Dermis blood vessel endothelial cell (primary cell): ENCODE measurements around the gene CRISP2. TPM values are rescaled to one million over a fixed set of nuclear protein-coding genes. Genes with fewer than 3 reads are reported as not detected.

Experiments
- DNase-seq: peaks from one replicate; pipeline ENCODE4 v3.0.0; 2010
- total RNA-seq: library from RNA; depleted of rRNA; stranded (reverse); fragments of >200 nt; gene quantifications from 2 replicates; pipeline ENCODE4 v1.2.3, GENCODE V29; 2014

CRISP2 gene
- total RNA-seq, 1 donor from 2014 or later: not detected

GRCh38 chr6:49653942-49654341, 59.4 kb downstream of the CRISP2 start:
- no peak for DNase-seq

DNA sequence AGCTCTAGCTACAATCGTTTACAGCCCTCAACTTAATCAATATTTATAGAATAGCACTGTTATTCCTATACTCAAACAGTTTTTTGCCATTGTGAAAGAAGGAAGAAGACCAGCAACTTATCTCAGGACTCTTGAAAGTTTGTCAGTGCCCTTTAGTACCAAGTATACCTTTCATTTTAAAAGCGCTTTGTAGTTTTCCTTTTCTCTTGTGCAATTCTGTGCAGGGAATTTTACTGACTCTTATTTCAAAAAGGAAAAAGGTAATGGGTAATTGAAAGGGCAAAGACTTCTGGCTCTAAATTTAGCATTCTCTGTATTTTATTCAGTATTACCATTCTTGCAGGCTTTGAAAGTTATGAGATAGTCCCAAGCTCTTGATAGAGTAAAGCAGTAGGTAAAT, 59.9 kb downstream of the CRISP2 start:
- no peak for DNase-seq

DNA sequence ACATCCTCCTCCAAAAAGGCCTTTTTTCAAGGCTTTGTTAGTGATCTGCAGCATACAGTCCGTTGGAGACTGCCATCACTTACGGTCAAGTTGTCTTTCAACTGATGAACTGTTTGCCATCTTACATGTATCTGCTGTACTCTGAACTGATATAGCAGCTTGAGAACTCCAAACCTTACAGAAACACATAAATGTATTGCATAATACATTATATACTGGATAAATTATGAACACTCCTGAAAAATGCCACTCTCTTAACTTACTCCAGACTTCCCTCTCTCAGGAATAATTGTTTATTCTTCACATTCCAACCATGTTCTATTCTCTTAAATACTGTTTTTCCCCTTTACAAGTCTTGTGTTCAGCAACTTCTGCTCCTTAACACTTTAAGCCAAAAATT, 62.1 kb downstream of the CRISP2 start:
- no peak for DNase-seq

DNA sequence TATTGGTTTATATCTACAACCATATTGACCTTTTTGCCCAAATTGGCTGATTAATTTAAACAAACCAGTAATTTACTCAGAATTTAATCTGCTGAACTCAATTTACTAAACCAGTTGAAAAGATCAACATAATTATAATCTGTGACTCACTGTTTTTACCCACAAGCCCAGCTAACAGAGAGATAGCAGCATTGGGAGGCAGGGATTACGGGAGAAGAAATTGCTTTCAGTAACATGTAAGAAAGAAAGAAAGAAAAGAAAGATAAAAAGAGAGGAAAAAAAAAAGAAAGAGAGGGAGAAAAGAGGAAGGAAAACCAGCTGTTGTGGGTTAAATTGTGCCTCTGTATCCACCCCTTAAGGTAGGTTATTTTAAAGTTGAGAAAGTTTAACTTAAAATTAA, 63.4 kb downstream of the CRISP2 start:
- DNase-seq: no peak

GRCh38 chr6:49648036-49648435, 65.3 kb downstream of the CRISP2 start:
- DNase-seq: no peak

GRCh38 chr6:49647476-49647875, 65.9 kb downstream of the CRISP2 start:
- no peak for DNase-seq

GRCh38 chr6:49646942-49647341, 66.4 kb downstream of the CRISP2 start:
- DNase-seq: no peak

DNA sequence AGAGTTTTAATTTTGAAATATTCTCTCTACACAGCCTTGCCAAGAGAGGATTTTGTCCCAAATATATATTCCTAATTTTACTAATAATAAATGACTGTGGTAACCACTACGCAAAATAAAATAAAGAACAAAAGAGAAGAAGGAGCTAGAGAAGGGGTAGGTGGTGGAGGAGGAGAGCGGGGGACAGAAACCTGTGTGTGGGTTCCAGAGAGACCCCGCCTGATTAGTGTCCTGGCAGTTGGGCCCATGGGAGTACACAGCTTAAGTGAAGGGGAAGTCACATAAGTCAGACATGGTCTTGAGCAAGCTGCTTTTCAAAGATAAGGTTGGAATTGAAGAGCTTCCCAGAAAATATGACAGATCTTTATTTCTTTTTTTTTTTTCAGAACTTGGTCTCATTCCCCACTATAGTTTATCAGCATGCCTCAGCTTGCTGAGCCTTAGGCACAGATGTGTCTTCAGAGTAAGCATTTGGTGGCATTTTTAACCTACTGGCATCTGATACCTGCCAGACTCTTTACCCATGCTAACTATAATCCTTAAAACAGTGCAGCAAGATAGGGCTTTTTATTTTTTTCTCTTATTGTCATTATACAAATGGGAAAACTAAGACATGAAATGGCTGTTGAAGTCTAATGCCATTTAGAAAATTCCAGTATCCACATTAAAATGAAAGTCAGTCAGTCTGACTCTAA, 67.1 kb downstream of the CRISP2 start:
- DNase-seq: no peak

GRCh38 chr6:49645139-49645538, 68.2 kb downstream of the CRISP2 start:
- no peak for DNase-seq

Other genes starting within 250 kb of the CRISP2 start
- gene GLYATL3, start 213.6 kb downstream of the CRISP2 start, total RNA-seq: not detected in 2 replicates
- 42.3 and 60.4 TPM in 2 replicates for gene C6orf141, start 162.9 kb downstream of the CRISP2 start, total RNA-seq
- gene RHAG, start 76.7 kb downstream of the CRISP2 start, total RNA-seq: not detected in 2 replicates
- not detected in 2 replicates for gene CRISP3, start 30.8 kb upstream of the CRISP2 start, total RNA-seq
- not detected in 2 replicates for gene PGK2, start 73.7 kb upstream of the CRISP2 start, total RNA-seq
- gene CRISP1, start 153.0 kb upstream of the CRISP2 start, total RNA-seq: not detected in 2 replicates